GM23338 (cell line): Measurements from ENCODE around the gene RPL37. TPM values are rescaled to one million over a fixed set of nuclear protein-coding genes. Genes with fewer than 3 reads are reported as not detected.

Source experiments
- CTCF ChIP-seq, 2 experiments: fragments of 200-600 bp in 1 of 2; sonication (generic) in 1 of 2; conservative IDR thresholded peaks; 2 replicates each; pipeline versions ENCODE4 v1.5.1 to v1.6.1; 2016 to 2017; ENCODE audit warnings: antibody characterized with exemption in 2 of 2, low read depth in 2 of 2, mild to moderate bottlenecking in 2 of 2, moderate library complexity in 1 of 2
- EZH2 ChIP-seq: fragments of 200-600 bp; sonication (generic); IDR thresholded peaks from one replicate; pipeline ENCODE4 v1.8.0; 2017; ENCODE audit warnings: antibody characterized with exemption, mild to moderate bottlenecking, low read depth; ENCODE audit not compliant: unreplicated experiment
- REST ChIP-seq: IDR thresholded peaks from one replicate; pipeline ENCODE4 v1.6.1; 2018; ENCODE audit warnings: antibody characterized with exemption; ENCODE audit not compliant: unreplicated experiment
- STAT1 ChIP-seq: IDR thresholded peaks from one replicate; pipeline ENCODE4 v1.6.1; 2016; ENCODE audit warnings: antibody characterized with exemption; ENCODE audit not compliant: unreplicated experiment
- ZNF114 ChIP-seq: fragments of 250-450 bp; sonication (Bioruptor Pico); IDR thresholded peaks from 2 replicates; pipeline ENCODE4 v1.5.0; 2020; ENCODE audit warnings: mild to moderate bottlenecking, moderate library complexity
- ZNF462 ChIP-seq: fragments of 250-450 bp; sonication (Bioruptor Pico); IDR thresholded peaks from 2 replicates; pipeline ENCODE4 v1.5.0; 2020; ENCODE audit warnings: mild to moderate bottlenecking, moderate library complexity
- polyA plus RNA-seq: library from polyadenylated mRNA; unstranded; fragments of >200 nt; fragmentation: Nextera tagmentation; extraction: Ambion mirVana; gene quantifications from 2 replicates; pipeline ENCODE4 v1.2.1, GENCODE V29; 2016
- total RNA-seq: library from RNA; depleted of rRNA; stranded (reverse); fragments of >200 nt; shearing (Covaris generic); gene quantifications from 2 replicates; pipeline ENCODE4 v1.2.3, GENCODE V29; 2014

The RPL37 gene
- total and polyA plus RNA-seq, 2 experiments from 2014 or later, result 104 to 3,283 TPM

- no peak for TF ChIP-seq ZNF462
- TF ChIP-seq REST, result no peak
- TF ChIP-seq CTCF (conservative IDR thresholded peaks at IDR 0.05; ENCODE audit: low read depth in 2 of 2), result no peak
- no peak for TF ChIP-seq EZH2
- TF ChIP-seq STAT1, result no peak
- no peak for TF ChIP-seq ZNF114 (CRISPR knock-in tag)
These were observed 6.9 kb downstream of the RPL37 start (continued) for GRCh38 chr5:40828021-40828631.
